ENCODE measurements around the gene VKORC1L1.

The VKORC1L1 gene

GRCh38 chr7:65902306-65902705 lies 29.4 kb downstream of the VKORC1L1 start:
- H3K4me3 ChIP-seq (ENCODE audit: low read depth, low read length, poor library complexity, severe bottlenecking) = no peak overlapping the region
- H3K4me1 ChIP-seq (ENCODE audit: insufficient read depth, low read length, severe bottlenecking) = no peaks in the 10 kb centered on the region
- no peak overlapping the region for H3K9ac ChIP-seq (ENCODE audit: low read length)
- H3F3A ChIP-seq (ENCODE audit: insufficient read depth, low read length) = no peaks in the 10 kb centered on the region
- no peak overlapping the region for H3K27ac ChIP-seq (ENCODE audit: low read depth, low read length, poor library complexity, severe bottlenecking)
- H3K27me3 ChIP-seq (ENCODE audit: insufficient read depth, low read length) = no peaks in the 10 kb centered on the region
- peaks cover 56% of the 10 kb centered on the region for H3K36me3 ChIP-seq (ENCODE audit: insufficient read depth, low read length)
- H2AFZ ChIP-seq (ENCODE audit: low read length) = no peak overlapping the region
- H3K79me2 ChIP-seq (ENCODE audit: insufficient read depth, low read length) = no peaks in the 10 kb centered on the region
- H4K20me1 ChIP-seq (ENCODE audit: insufficient read depth, low read length) = no peaks in the 10 kb centered on the region
- TF ChIP-seq CTCF (IDR thresholded peaks at IDR 0.05; ENCODE audit: low read length) (no peak), EZH2 (IDR thresholded peaks at IDR 0.05; ENCODE audit: borderline replicate concordance, low read length) (no peak)
- peaks cover 10% of the 10 kb centered on the region; the same call in 1 of the 2 replicates for H3K9me3 ChIP-seq (ENCODE audit: low read length)
- H3K4me2 ChIP-seq (ENCODE audit: low read length) = no peak overlapping the region
- no peaks in the 10 kb centered on the region for H3K9me2 ChIP-seq (ENCODE audit: low read depth, low read length)

- Histone ChIP-seq H2AFZ (ENCODE audit: low read length) (no peak overlapping the region), H3K36me3 (ENCODE audit: insufficient read depth, low read length) (peaks cover 18% of the 10 kb centered on the region), H3K27me3 (ENCODE audit: insufficient read depth, low read length) (no peaks in the 10 kb centered on the region), H3K9me3 (ENCODE audit: low read length) (0 out of 2 replicates have a peak, but pooled peaks cover 6% of the 10 kb centered on the region), H3K4me2 (ENCODE audit: low read length) (no peak overlapping the region), H3K9ac (ENCODE audit: low read length) (no peak overlapping the region), H3K9me2 (ENCODE audit: low read depth, low read length) (no peaks in the 10 kb centered on the region), H4K20me1 (ENCODE audit: insufficient read depth, low read length) (no peaks in the 10 kb centered on the region), H3F3A (ENCODE audit: insufficient read depth, low read length) (no peaks in the 10 kb centered on the region), H3K27ac (ENCODE audit: low read depth, low read length, poor library complexity, severe bottlenecking) (no peak overlapping the region), H3K4me1 (ENCODE audit: insufficient read depth, low read length, severe bottlenecking) (no peaks in the 10 kb centered on the region), H3K4me3 (ENCODE audit: low read depth, low read length, poor library complexity, severe bottlenecking) (no peak overlapping the region), H3K79me2 (ENCODE audit: insufficient read depth, low read length) (0 out of 2 replicates have a peak, but pooled peaks cover 7% of the 10 kb centered on the region)
- TF ChIP-seq EZH2 (IDR thresholded peaks at IDR 0.05; ENCODE audit: borderline replicate concordance, low read length) = no peak
- TF ChIP-seq CTCF (IDR thresholded peaks at IDR 0.05; ENCODE audit: low read length) = no peak
These were observed 34.8 kb downstream of the VKORC1L1 start for GRCh38 chr7:65907501-65908198.

GRCh38 chr7:65910237-65910636 lies 37.4 kb downstream of the VKORC1L1 start:
- H3K9ac ChIP-seq (ENCODE audit: low read length) = no peak overlapping the region
- no peak overlapping the region for H3K27ac ChIP-seq (ENCODE audit: low read depth, low read length, poor library complexity, severe bottlenecking)
- H3K9me2 ChIP-seq (ENCODE audit: low read depth, low read length) = no peaks in the 10 kb centered on the region
- H2AFZ ChIP-seq (ENCODE audit: low read length) = no peak overlapping the region
- H3K27me3 ChIP-seq (ENCODE audit: insufficient read depth, low read length) = no peaks in the 10 kb centered on the region
- peaks cover under 1% of the 10 kb centered on the region for H3K4me1 ChIP-seq (ENCODE audit: insufficient read depth, low read length, severe bottlenecking)
- H3F3A ChIP-seq (ENCODE audit: insufficient read depth, low read length) = no peaks in the 10 kb centered on the region
- no peak overlapping the region for H3K4me2 ChIP-seq (ENCODE audit: low read length)
- 0 out of 2 replicates have a peak, but pooled peaks cover 7% of the 10 kb centered on the region for H3K79me2 ChIP-seq (ENCODE audit: insufficient read depth, low read length)
- no peaks in the 10 kb centered on the region for H3K9me3 ChIP-seq (ENCODE audit: low read length)
- H3K36me3 ChIP-seq (ENCODE audit: insufficient read depth, low read length) = no peaks in the 10 kb centered on the region
- no peak overlapping the region for H3K4me3 ChIP-seq (ENCODE audit: low read depth, low read length, poor library complexity, severe bottlenecking)
- TF ChIP-seq CTCF (IDR thresholded peaks at IDR 0.05; ENCODE audit: low read length) = no peak
- no peak for TF ChIP-seq EZH2 (IDR thresholded peaks at IDR 0.05; ENCODE audit: borderline replicate concordance, low read length)
- H4K20me1 ChIP-seq (ENCODE audit: insufficient read depth, low read length) = no peaks in the 10 kb centered on the region
